Spleen (tissue), 11 donors: ENCODE data around the gene HS3ST1. TPM values are rescaled to one million over a fixed set of nuclear protein-coding genes. Genes with fewer than 3 reads are reported as not detected.
A peak's percentile ranks its signal among the peaks of the same experiment; 100 is the strongest.

Experiments
- DNase-seq: peaks from one replicate; pipeline ENCODE4 v3.0.0-alpha.2; 2020
- H3K27ac ChIP-seq, 8 donors: fragments of 200-600 bp; sonication (generic) in 7 of 8; 1 replicate in 4 of 8; 2 replicates in 4 of 8; pipeline versions ENCODE4 v1.5.0 to v1.8.0; 2016 to 2021; ENCODE audit warnings: inconsistent platforms in 4 of 8, mild to moderate bottlenecking in 4 of 8, moderate library complexity in 1 of 8
- H3K27me3 ChIP-seq, 7 donors: fragments of 200-600 bp; sonication (generic) in 6 of 7; replicated peaks in 1 of 7; 1 replicate in 4 of 7; 2 replicates in 3 of 7; pipeline versions ENCODE4 v1.5.0 to v1.8.0; 2016 to 2021; ENCODE audit warnings: inconsistent platforms in 3 of 7, mild to moderate bottlenecking in 1 of 7
- H3K36me3 ChIP-seq, 6 donors: fragments of 200-600 bp; sonication (generic) in 5 of 6; 1 replicate in 4 of 6; 2 replicates in 2 of 6; pipeline versions ENCODE4 v1.5.0 to v1.8.0; 2016 to 2021; ENCODE audit warnings: inconsistent platforms in 2 of 6
- H3K4me1 ChIP-seq, 6 donors: fragments of 200-600 bp; sonication (generic) in 5 of 6; 1 replicate in 3 of 6; 2 replicates in 3 of 6; pipeline versions ENCODE4 v1.5.0 to v1.8.0; 2016 to 2021; ENCODE audit warnings: inconsistent platforms in 3 of 6
- H3K4me3 ChIP-seq, 8 donors: fragments of 200-600 bp; sonication (generic) in 7 of 8; 1 replicate in 4 of 8; 2 replicates in 4 of 8; pipeline versions ENCODE4 v1.5.0 to v1.8.0; 2016 to 2021; ENCODE audit warnings: inconsistent platforms in 4 of 8, mild to moderate bottlenecking in 4 of 8, moderate library complexity in 2 of 8
- H3K9me3 ChIP-seq, 8 donors: fragments of 200-600 bp; sonication (generic) in 7 of 8; 1 replicate in 4 of 8; 2 replicates in 4 of 8; pipeline versions ENCODE4 v1.5.0 to v1.8.0; 2016 to 2021; ENCODE audit warnings: inconsistent platforms in 4 of 8
- CTCF ChIP-seq, 11 experiments: fragments of 200-600 bp in 7 of 11; fragments of 450-650 bp in 4 of 11; sonication (generic) in 4 of 11; IDR thresholded peaks in 8 of 11; conservative IDR thresholded peaks in 3 of 11; 1 replicate in 7 of 11; 2 replicates in 4 of 11; pipeline versions ENCODE4 v1.4.0 to v1.8.0; 2016 to 2021; ENCODE audit warnings: antibody characterized with exemption in 11 of 11, inconsistent platforms in 4 of 11, mild to moderate bottlenecking in 1 of 11
- POLR2A ChIP-seq, 3 donors: fragments of 450-650 bp; IDR thresholded peaks; one replicate each; pipeline ENCODE4 v1.5.1; 2017; ENCODE audit warnings: antibody characterized with exemption in 3 of 3, mild to moderate bottlenecking in 1 of 3
- POLR2AphosphoS5 ChIP-seq, 3 donors: sonication (generic); formaldehyde crosslinking; IDR thresholded peaks; one replicate each; pipeline ENCODE4 v1.5.1; 2017; ENCODE audit warnings: antibody characterized with exemption in 3 of 3
- WGBS, 5 donors: extraction: QIAGEN DNeasy Blood & Tissue Kit in 3 of 5; methylation state at CpG; one replicate each; pipeline versions ENCODE4 v1.1.5 to v1.1.7; 2013 to 2018; 5-methylcytosine and 5-hydroxymethylcytosine counted together
- intact Hi-C: fragments of 100-400 bp; cut with DNase I; formaldehyde crosslinking; loops from one replicate; pipeline ENCODE4 v1.15.0; 2023; ENCODE audit warnings: low total_unique reads
- polyA plus RNA-seq, 3 donors: library from polyadenylated mRNA; stranded (reverse); fragments of 200-250 nt; gene quantifications; one replicate each; pipeline ENCODE4 v1.2.1, GENCODE V29; 2013
- total RNA-seq, 7 donors: library from RNA; depleted of rRNA in 3 of 7; stranded (reverse); fragments of >200 nt in 3 of 7; fragmentation: NEBNext Ultra II Directional in 4 of 7; extraction: Animal tissue kit (Norgen Biotek cat#: 25700) in 4 of 7; gene quantifications; one replicate each; pipeline versions ENCODE4 v1.1.0 to v1.2.1, GENCODE V29; 2016 to 2021
- donor health status: healthy with polysubstance abuse.
- donor health status: DM: no; HTN: no; CAD: no; lungs with moderate emphysema.
- donor health status: DM: no; HTN: no; CAD: no.
- donor health status: Bipolar disorder and iron deficiency.
- donor health status: healthy.
- donor health status: DM: no; HTN: no; CAD: no.
- donor health status: DM: yes; HTN: yes; CAD: no.

The HS3ST1 gene
- total and polyA plus RNA-seq, 10 donors = 1.8 to 7.4 (median 3.4) TPM

GRCh38 chr4:11436084-11436483 is 7.4 kb upstream of the HS3ST1 start:
- no peak for DNase-seq

GRCh38 chr4:11435557-11435956 is 6.9 kb upstream of the HS3ST1 start:
- WGBS, 5 donors = 82 to 100% (median 94%) methylated on average over 1 of the region's 1 CpG

More at GRCh38 chr4:11436084-11436483, 7.4 kb upstream of the HS3ST1 start:
- WGBS, 5 donors = 45 to 69% (median 62%) methylated on average over 2 of the region's 2 CpGs
- peak overlapping the region; percentile 18 to 78 (median 56) for H3K27ac ChIP-seq
- intact Hi-C loops = no loop called here
- peaks cover 0 to 4% (median 0%) of the 10 kb centered on the region in 6 donors for H3K36me3 ChIP-seq
- H3K4me1 ChIP-seq = peaks cover 4 to 47% (median 14%) of the 10 kb centered on the region in 6 donors
- TF ChIP-seq CTCF (IDR thresholded peaks at IDR 0.05 in 8 of 11, conservative IDR thresholded peaks at IDR 0.05 in 3 of 11) = no peak
- no peak for TF ChIP-seq POLR2A (IDR thresholded peaks at IDR 0.05)
- no peak for TF ChIP-seq POLR2AphosphoS5 (IDR thresholded peaks at IDR 0.05)
- peak overlapping the region in 3 of 8 donors; percentile 9 to 26 (median 10) for H3K4me3 ChIP-seq
- H3K9me3 ChIP-seq = no peaks in the 10 kb centered on the region
- H3K27me3 ChIP-seq = no peaks in the 10 kb centered on the region

GRCh38 chr4:11431111-11431510 is 2.4 kb upstream of the HS3ST1 start:
- Histone ChIP-seq H3K4me1 (peaks cover under 1 to 70% (median 43%) of the 10 kb centered on the region in 6 donors), H3K9me3 (no peaks in the 10 kb centered on the region), H3K27ac (no peak overlapping the region), H3K27me3 (peaks cover 0 to 42% (median 13%) of the 10 kb centered on the region in 7 donors), H3K4me3 (no peak overlapping the region), H3K36me3 (peaks cover 0 to 4% (median 0%) of the 10 kb centered on the region in 6 donors)
- WGBS, 5 donors = 89 to 94% (median 90%) methylated on average over 4 of the region's 4 CpGs
- TF ChIP-seq POLR2A (IDR thresholded peaks at IDR 0.05) (no peak), POLR2AphosphoS5 (IDR thresholded peaks at IDR 0.05) (no peak), CTCF (IDR thresholded peaks at IDR 0.05 in 8 of 11, conservative IDR thresholded peaks at IDR 0.05 in 3 of 11) (no peak)
- intact Hi-C loops = no loop called here
- DNase-seq = no peak

More at GRCh38 chr4:11435557-11435956, 6.9 kb upstream of the HS3ST1 start:
- no peak for DNase-seq
- no peaks in the 10 kb centered on the region for H3K27me3 ChIP-seq
- TF ChIP-seq CTCF (IDR thresholded peaks at IDR 0.05 in 8 of 11, conservative IDR thresholded peaks at IDR 0.05 in 3 of 11) (no peak), POLR2A (IDR thresholded peaks at IDR 0.05) (no peak), POLR2AphosphoS5 (IDR thresholded peaks at IDR 0.05) (no peak)
- no peak overlapping the region for H3K4me3 ChIP-seq
- H3K36me3 ChIP-seq = peaks cover 0 to 4% (median 0%) of the 10 kb centered on the region in 6 donors
- peak overlapping the region; percentile 18 to 78 (median 56) for H3K27ac ChIP-seq
- H3K4me1 ChIP-seq = peaks cover 4 to 52% (median 17%) of the 10 kb centered on the region in 6 donors
- H3K9me3 ChIP-seq = no peaks in the 10 kb centered on the region
- intact Hi-C loops = no loop called here

GRCh38 chr4:11430536-11430935 is 1.8 kb upstream of the HS3ST1 start:
- intact Hi-C loops = no loop called here
- whole genome bisulfite sequencing, 5 donors = 82 to 94% (median 89%) methylated on average over 2 of the region's 2 CpGs
- peaks cover 0 to 4% (median 0%) of the 10 kb centered on the region in 6 donors for H3K36me3 ChIP-seq
- no peak for DNase-seq
- peaks cover 0 to 42% (median 13%) of the 10 kb centered on the region in 7 donors for H3K27me3 ChIP-seq
- peak overlapping the region in 2 of 8 donors; percentile 78 to 89 for H3K4me3 ChIP-seq
- H3K9me3 ChIP-seq = no peaks in the 10 kb centered on the region
- H3K4me1 ChIP-seq = peaks cover 0 to 70% (median 40%) of the 10 kb centered on the region in 6 donors
- TF ChIP-seq CTCF (IDR thresholded peaks at IDR 0.05 in 8 of 11, conservative IDR thresholded peaks at IDR 0.05 in 3 of 11) (no peak), POLR2A (IDR thresholded peaks at IDR 0.05) (no peak), POLR2AphosphoS5 (IDR thresholded peaks at IDR 0.05) (no peak)
- H3K27ac ChIP-seq = peak overlapping the region in 3 of 8 donors; percentile 20 to 77 (median 77)
